Measurements from ENCODE around the gene RHOG. TPM values are rescaled to one million over a fixed set of nuclear protein-coding genes. Genes with fewer than 3 reads are reported as not detected.
A peak's percentile ranks its signal among the peaks of the same experiment; 100 is the strongest.

Gene RHOG
- total RNA-seq, 1 donor from 2014 or later, result 174 TPM

DNA sequence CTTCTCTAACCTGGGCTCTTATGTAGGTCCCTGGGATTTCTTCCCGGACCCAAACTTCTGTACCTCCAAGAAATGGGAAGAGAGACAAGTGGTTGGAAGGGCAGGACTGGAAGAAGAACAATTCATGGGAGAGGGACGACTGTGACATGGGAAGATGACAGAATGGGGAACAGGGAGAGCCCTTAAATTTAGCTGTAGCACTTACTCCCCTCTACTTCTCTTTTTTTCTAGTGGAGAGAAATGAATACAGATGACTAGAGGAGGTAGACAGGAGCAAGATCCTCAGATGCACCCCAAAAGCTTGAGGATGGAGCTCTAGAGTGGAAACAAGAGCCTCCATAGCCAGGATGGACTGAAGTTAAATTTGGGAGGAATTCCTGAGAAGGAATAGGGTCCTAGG, 2.3 kb downstream of the RHOG start:
- intact Hi-C loops (cut with micrococcal nuclease), result no loop called here
- peaks cover 60% of the 10 kb centered on the region for H3K4me1 Mint-ChIP-seq (ENCODE audit: low read depth)
- peaks cover 60% of the 10 kb centered on the region for H3K36me3 Mint-ChIP-seq (ENCODE audit: low read depth)

DNA sequence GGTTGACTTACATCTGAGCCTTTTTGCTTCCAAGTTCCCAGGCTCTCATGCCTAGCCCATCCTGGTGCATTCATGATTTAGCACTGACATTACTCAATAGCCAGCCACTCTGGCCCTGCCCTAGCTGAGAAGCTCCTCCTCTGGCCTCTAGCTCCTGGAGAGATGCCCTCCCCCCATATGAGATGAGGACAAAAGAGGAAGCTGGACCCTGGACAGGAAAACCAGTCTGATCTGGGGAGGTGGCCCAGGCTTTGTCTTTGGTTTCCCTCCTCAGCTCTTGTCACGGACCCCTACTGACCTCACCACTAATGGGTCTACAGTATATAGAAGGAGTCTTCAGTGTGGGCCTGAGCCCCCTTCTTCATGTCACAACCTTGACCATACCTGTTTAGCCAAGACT, 3.0 kb downstream of the RHOG start:
- H3K9me3 Mint-ChIP-seq, result no peaks in the 10 kb centered on the region
- H3K4me3 Mint-ChIP-seq (ENCODE audit: low read depth), result peak overlapping the region; percentile 98
- no peak for DNase-seq (ENCODE audit: low spot score)
- H3K36me3 Mint-ChIP-seq (ENCODE audit: low read depth), result peaks cover 67% of the 10 kb centered on the region
- intact Hi-C loops (cut with micrococcal nuclease), result no loop called here
- peak overlapping the region; percentile 85 for H3K27ac Mint-ChIP-seq
- H3K27me3 Mint-ChIP-seq (ENCODE audit: low read depth), result no peaks in the 10 kb centered on the region
- H3K4me1 Mint-ChIP-seq (ENCODE audit: low read depth), result peaks cover 59% of the 10 kb centered on the region

More for the DNA sequence above, 2.3 kb downstream of the RHOG start:
- no peaks in the 10 kb centered on the region for H3K9me3 Mint-ChIP-seq
- DNase-seq (ENCODE audit: low spot score), result no peak
- peak overlapping the region; percentile 85 for H3K27ac Mint-ChIP-seq
- no peaks in the 10 kb centered on the region for H3K27me3 Mint-ChIP-seq (ENCODE audit: low read depth)
- peak overlapping the region; percentile 98 for H3K4me3 Mint-ChIP-seq (ENCODE audit: low read depth)

DNA sequence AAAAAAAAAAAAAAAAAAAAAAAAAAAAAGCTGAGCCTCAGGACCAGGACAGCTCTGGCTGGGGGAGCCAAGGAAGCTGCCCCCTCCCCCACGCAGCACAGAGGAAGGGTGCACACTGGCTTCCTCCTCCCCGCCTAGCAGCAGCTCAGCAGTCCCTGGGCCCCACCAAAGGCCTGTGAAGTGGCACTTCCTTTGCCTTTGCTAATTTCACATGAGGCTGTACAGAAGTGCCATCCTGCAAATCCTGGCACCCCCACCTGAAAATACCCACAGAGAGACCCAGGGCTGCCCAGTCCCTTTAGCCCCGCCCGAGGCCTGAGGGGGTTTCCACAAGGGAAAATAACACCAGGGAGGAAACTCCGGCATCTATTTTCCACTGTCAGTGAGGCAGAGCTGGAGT, 3.9 kb downstream of the RHOG start:
- no peaks in the 10 kb centered on the region for H3K27me3 Mint-ChIP-seq (ENCODE audit: low read depth)
- peaks cover 68% of the 10 kb centered on the region for H3K36me3 Mint-ChIP-seq (ENCODE audit: low read depth)
- DNase-seq (ENCODE audit: low spot score), result no peak
- intact Hi-C loops (cut with micrococcal nuclease), result no loop called here
- H3K9me3 Mint-ChIP-seq, result no peaks in the 10 kb centered on the region
- peak overlapping the region; percentile 85 for H3K27ac Mint-ChIP-seq
- peak overlapping the region; percentile 98 for H3K4me3 Mint-ChIP-seq (ENCODE audit: low read depth)
- H3K4me1 Mint-ChIP-seq (ENCODE audit: low read depth), result peaks cover 63% of the 10 kb centered on the region

DNA sequence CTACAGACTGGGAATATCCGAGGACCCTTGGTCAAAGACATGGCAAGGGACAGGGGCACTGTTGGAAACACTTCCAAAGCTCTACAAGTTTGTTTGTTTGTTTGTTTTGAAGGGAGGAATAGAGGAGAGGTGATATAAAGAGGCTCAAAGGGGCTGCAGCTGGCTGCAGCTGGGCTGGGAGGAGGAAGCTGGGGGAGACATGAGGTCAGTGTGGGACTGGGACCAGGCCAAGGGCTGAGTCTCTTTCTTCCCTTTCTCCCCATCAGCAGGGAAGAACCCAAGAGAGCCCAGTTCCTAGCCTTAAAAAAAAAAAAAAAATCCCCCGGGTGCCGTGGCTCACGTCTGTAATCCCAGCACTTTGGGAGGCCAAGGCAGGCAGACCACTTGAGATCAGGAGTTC, 5.0 kb downstream of the RHOG start:
- H3K4me1 Mint-ChIP-seq (ENCODE audit: low read depth), result peaks cover 74% of the 10 kb centered on the region
- no peak for DNase-seq (ENCODE audit: low spot score)
- H3K27ac Mint-ChIP-seq, result peak overlapping the region; percentile 62
- no peaks in the 10 kb centered on the region for H3K27me3 Mint-ChIP-seq (ENCODE audit: low read depth)
- intact Hi-C loops (cut with micrococcal nuclease), result no loop called here
- H3K36me3 Mint-ChIP-seq (ENCODE audit: low read depth), result peaks cover 79% of the 10 kb centered on the region
- peak overlapping the region; percentile 79 for H3K4me3 Mint-ChIP-seq (ENCODE audit: low read depth)
- H3K9me3 Mint-ChIP-seq, result no peaks in the 10 kb centered on the region

DNA sequence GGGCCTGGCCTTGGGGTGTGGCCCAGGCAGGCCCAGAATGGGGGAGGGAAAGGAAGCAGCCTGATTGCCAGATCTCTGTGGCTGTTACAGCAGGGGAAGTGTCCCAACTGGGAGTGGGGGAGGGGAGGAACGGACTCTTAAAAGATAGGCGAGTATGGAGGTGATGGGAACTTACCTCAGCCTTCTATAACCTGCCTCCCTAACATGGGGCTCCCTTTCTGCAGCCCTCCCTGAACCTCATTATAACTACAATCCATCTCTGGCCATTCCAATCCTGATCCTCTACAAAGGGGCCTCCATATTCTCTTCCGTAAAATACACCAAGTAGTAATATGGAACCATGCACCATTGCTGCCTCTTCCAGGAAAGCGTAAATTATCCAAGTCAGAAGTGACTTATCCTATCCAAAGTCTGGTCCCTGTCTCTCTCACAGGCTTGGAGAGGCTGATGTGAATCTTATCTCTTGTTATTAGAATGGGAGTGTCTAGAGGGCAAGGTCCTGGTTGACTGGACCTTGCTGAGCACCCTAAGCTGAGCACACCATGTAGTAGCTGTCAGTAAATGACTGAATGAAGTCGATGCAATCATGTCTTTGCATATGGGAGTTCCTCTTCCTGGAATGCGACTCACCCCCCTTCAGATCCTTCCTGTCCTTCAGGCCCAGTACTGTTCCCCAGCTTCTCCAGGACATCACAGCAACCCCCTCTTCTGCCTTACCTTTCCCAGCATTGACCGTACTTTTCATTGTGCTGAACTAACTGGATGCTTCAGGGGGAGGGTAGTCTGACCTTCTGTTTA, 5.9 kb downstream of the RHOG start:
- no peaks in the 10 kb centered on the region for H3K27me3 Mint-ChIP-seq (ENCODE audit: low read depth)
- intact Hi-C loops (cut with micrococcal nuclease), result no loop called here
- H3K9me3 Mint-ChIP-seq, result no peaks in the 10 kb centered on the region
- peak overlapping the region; percentile 62 for H3K27ac Mint-ChIP-seq
- H3K4me3 Mint-ChIP-seq (ENCODE audit: low read depth), result peak overlapping the region; percentile 79
- no peak for DNase-seq (ENCODE audit: low spot score)
- peaks cover 82% of the 10 kb centered on the region for H3K4me1 Mint-ChIP-seq (ENCODE audit: low read depth)
- peaks cover 84% of the 10 kb centered on the region for H3K36me3 Mint-ChIP-seq (ENCODE audit: low read depth)

DNA sequence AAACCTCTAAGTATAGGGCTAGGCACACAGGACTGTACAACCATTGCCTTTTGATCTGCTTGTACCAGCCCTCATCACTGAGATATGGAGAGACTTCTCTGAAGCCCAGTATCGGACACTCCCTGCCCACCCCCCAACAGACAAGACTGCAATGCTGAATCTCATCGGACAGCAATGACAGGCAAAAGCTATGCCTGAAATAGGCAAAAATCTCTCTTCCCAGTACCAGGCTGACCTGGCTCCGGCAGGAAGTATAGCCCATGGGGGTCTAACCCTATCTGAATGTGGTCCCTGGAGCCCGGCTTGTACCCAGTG, 6.5 kb downstream of the RHOG start:
- Mint-ChIP-seq H3K4me3 (ENCODE audit: low read depth) (peak overlapping the region; percentile 41), H3K27me3 (ENCODE audit: low read depth) (no peaks in the 10 kb centered on the region), H3K27ac (peak overlapping the region; percentile 69), H3K9me3 (no peaks in the 10 kb centered on the region), H3K4me1 (ENCODE audit: low read depth) (peaks cover 80% of the 10 kb centered on the region), H3K36me3 (ENCODE audit: low read depth) (peaks cover 84% of the 10 kb centered on the region)
- intact Hi-C loops (cut with micrococcal nuclease), result no loop called here
- DNase-seq (ENCODE audit: low spot score), result no peak

DNA sequence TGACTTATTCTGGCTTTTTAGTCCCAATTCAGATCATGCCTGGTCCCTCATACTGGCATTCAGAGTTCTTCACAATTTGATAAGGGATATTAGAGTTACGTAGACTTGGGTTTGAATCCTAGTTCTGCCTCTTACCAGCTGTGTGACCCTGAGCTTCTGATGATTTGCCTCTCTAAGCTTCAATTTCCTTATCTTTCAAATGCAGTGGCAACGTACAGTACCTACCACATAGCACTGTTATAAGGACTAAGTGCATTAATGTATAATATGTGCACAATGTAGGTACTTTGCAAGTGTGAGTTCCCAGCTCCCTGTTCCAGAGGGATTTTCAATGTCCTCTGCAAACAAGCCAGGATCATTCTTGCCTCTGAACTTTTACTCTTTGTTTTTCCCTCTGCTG, 7.3 kb downstream of the RHOG start:
- Mint-ChIP-seq H3K27me3 (ENCODE audit: low read depth) (no peaks in the 10 kb centered on the region), H3K27ac (peak overlapping the region; percentile 69), H3K4me1 (ENCODE audit: low read depth) (peaks cover 74% of the 10 kb centered on the region), H3K4me3 (ENCODE audit: low read depth) (no peak overlapping the region), H3K9me3 (no peaks in the 10 kb centered on the region), H3K36me3 (ENCODE audit: low read depth) (peaks cover 79% of the 10 kb centered on the region)
- no peak for DNase-seq (ENCODE audit: low spot score)
- intact Hi-C loops (cut with micrococcal nuclease), result no loop called here

DNA sequence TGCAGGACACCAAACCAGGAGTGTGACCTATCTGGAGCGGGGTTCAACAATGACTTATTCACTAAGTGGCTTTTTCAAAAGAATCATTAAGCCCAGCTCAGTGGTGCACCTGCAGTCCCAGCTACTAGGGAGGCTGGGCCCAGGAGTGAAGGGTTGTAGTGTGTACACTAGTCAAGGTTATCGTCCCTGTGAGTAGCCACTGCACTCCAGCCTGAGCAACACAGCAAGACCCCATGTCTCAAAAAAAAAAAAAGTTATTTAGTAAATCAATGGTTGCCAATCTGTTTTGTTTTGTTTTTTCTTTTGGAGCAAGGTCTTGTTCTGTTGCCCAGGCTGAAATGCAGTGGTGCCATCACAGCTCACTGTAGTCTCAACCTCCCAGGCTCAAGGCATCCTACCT, 7.9 kb downstream of the RHOG start:
- intact Hi-C loops (cut with micrococcal nuclease), result no loop called here
- Mint-ChIP-seq H3K27ac (peak overlapping the region; percentile 29), H3K9me3 (no peaks in the 10 kb centered on the region), H3K4me1 (ENCODE audit: low read depth) (peaks cover 72% of the 10 kb centered on the region), H3K27me3 (ENCODE audit: low read depth) (no peaks in the 10 kb centered on the region), H3K4me3 (ENCODE audit: low read depth) (no peak overlapping the region), H3K36me3 (ENCODE audit: low read depth) (peaks cover 79% of the 10 kb centered on the region)
- no peak for DNase-seq (ENCODE audit: low spot score)

DNA sequence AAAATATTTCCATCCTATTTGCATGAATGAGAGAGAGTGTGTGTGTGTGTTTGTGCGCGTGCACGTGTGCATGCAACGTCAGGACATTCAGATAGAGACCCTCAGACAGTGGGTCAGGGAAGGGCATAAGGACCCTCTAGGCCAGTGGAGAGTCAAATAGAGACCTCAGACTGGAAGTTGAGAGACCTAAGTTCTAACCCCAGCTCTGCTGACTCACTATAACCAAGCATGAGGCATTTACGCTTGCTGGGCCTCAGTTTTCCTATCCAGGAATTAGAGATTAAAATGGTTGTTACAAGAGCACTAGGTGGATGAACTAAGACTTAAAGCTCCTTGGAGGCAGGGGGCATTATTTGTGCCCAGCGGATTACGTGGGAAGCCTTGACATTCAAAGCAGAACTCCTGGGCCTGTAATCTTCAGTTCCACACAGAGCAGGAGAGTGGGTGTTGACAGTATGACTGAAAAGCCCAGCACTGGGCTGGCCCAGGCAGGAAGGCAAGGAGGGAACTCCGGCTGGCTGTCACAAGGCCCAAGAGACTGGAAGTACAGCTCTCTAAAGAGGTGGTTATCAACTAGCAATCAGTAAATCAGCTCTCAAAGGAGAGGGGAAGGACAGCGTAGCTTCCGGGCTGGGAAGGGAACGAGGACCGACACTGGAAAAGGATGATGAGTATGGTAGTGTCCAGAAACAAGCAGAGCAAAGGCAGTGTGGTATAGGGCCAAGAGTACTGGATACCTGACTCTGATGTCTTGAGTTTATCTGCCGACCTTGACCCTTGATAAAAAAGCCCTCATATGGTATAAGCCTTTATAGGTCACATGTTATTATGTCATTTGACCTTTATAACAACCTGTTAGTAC, 9.2 kb downstream of the RHOG start:
- Mint-ChIP-seq H3K27ac (peak overlapping the region; percentile 86), H3K36me3 (ENCODE audit: low read depth) (peaks cover 82% of the 10 kb centered on the region), H3K4me1 (ENCODE audit: low read depth) (peaks cover 67% of the 10 kb centered on the region), H3K27me3 (ENCODE audit: low read depth) (no peaks in the 10 kb centered on the region), H3K9me3 (no peaks in the 10 kb centered on the region), H3K4me3 (ENCODE audit: low read depth) (no peak overlapping the region)
- intact Hi-C loops (cut with micrococcal nuclease), result no loop called here
- no peak for DNase-seq (ENCODE audit: low spot score)

DNA sequence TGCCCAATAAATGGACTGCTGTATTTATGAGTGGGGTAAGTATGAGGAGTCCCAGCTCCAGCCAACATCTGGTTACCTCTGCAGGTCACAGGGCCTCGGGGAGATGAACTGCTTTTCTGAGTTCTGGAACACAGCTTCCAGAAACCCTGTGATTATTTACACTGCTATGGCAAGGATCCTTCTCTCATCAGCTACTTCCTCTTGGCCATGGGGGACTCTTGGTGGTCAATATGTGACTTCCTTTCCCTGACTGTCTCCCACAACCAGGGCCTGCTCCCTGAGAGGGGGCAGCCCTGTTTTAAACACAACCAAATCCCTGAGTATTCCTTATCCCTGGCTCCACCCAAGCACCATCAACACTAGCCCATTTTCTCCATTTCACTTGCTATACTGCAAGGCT, 10.0 kb downstream of the RHOG start:
- Mint-ChIP-seq H3K27ac (peak overlapping the region; percentile 86), H3K36me3 (ENCODE audit: low read depth) (peaks cover 87% of the 10 kb centered on the region), H3K27me3 (ENCODE audit: low read depth) (no peaks in the 10 kb centered on the region), H3K4me1 (ENCODE audit: low read depth) (peaks cover 69% of the 10 kb centered on the region), H3K9me3 (no peaks in the 10 kb centered on the region), H3K4me3 (ENCODE audit: low read depth) (no peak overlapping the region)
- intact Hi-C loops (cut with micrococcal nuclease), result no loop called here
- no peak for DNase-seq (ENCODE audit: low spot score)

DNA sequence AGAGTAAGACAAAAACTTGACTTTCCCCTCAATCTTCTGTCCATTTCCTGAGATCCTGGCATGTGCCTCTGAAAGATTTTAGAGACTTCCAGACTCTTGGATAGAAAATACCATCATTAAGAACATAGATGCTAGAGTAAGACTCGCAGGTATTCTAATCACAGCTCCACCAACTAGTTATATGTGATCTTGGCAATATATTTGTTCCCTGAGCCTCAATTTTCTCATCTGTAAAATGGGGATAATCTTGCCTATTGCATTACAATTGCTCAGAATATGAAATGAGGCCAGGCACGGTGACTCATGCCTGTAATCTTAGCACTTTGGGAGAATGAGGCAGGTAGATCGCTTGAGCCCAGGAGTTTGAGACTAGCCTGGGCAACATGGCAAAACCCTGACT, 10.7 kb downstream of the RHOG start:
- Mint-ChIP-seq H3K4me1 (ENCODE audit: low read depth) (peaks cover 65% of the 10 kb centered on the region), H3K27ac (peak overlapping the region; percentile 46), H3K9me3 (no peaks in the 10 kb centered on the region), H3K4me3 (ENCODE audit: low read depth) (no peak overlapping the region), H3K36me3 (ENCODE audit: low read depth) (peaks cover 85% of the 10 kb centered on the region), H3K27me3 (ENCODE audit: low read depth) (no peaks in the 10 kb centered on the region)
- intact Hi-C loops (cut with micrococcal nuclease), result no loop called here
- no peak for DNase-seq (ENCODE audit: low spot score)

DNA sequence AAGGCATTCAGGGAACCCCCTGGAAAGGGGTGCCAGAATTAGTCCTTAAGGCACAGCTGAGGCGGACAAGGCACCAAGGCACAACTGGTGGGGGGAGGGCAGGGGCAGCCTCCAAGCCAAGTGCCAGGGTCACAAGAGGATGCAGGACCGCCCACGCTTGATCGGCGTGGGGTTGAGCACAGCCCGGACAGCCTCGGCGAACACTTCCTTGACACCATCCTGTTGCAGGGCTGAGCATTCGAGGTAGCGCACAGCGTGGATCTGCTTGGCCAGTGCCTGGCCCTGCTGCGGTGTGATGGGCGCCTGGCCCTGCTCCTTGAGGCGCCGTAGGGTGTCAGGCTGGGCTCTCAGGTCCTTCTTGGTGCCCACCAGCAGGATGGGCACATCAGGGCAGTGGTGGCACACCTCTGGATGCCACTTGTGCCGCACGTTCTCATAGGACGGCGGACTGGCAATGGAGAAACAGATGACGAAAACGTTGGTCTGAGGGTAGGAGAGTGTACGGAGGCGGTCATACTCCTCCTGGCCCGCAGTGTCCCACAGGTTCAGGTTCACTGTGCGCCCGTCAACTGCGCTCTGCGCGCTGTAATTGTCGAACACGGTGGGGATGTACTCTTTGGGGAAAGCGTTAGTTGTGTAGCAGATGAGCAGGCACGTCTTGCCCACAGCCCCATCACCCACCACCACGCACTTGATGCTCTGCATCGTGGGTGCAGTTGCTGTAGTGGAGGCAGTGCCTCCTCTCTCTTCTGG, 13.1 kb downstream of the RHOG start:
- Mint-ChIP-seq H3K27ac (peak overlapping the region; percentile 14), H3K4me1 (ENCODE audit: low read depth) (peaks cover 50% of the 10 kb centered on the region), H3K36me3 (ENCODE audit: low read depth) (peaks cover 80% of the 10 kb centered on the region), H3K27me3 (ENCODE audit: low read depth) (no peaks in the 10 kb centered on the region), H3K9me3 (no peaks in the 10 kb centered on the region), H3K4me3 (ENCODE audit: low read depth) (no peak overlapping the region)
- intact Hi-C loops (cut with micrococcal nuclease), result no loop called here
- DNase-seq (ENCODE audit: low spot score), result no peak
